H1 (cell line): ENCODE data around the gene TBC1D2B. TPM values are rescaled to one million over a fixed set of nuclear protein-coding genes. Genes with fewer than 3 reads are reported as not detected.

Source experiments
- CTCF ChIA-PET: fragments of 300-600 bp; sonication (Branson Sonifier 250); formaldehyde crosslinking; loops from one replicate; lab custom pipeline; 2021; ENCODE audit not compliant: partially characterized antibody; lab: Charles Lee
- POLR2A ChIA-PET: fragments of 300-600 bp; sonication (Branson Sonifier 250); formaldehyde crosslinking; loops from one replicate; lab custom pipeline; 2021; ENCODE audit warnings: inconsistent platforms; ENCODE audit not compliant: partially characterized antibody; lab: Charles Lee
- DNase-seq, 2 experiments: peaks; one replicate each; pipeline versions ENCODE4 v3.0.0 to v3.0.0-alpha.2; 2010 to 2022; ENCODE audit warnings: low spot score in 2 of 2, low read depth in 1 of 2, mixed read lengths in 1 of 2
- FAIRE-seq: peaks from 2 replicates; lab custom pipeline; 2011; peaks lifted over from hg19 to GRCh38; lab: Jason Lieb, UNC
- H2AFZ ChIP-seq: 2 replicates; pipeline ENCODE4 v1.8.1; 2012; ENCODE audit warnings: low read length, inconsistent platforms
- H2AK5ac ChIP-seq: 2 replicates; pipeline ENCODE4 v1.6.1; 2013; ENCODE audit warnings: low read depth, low read length
- H2BK120ac ChIP-seq: replicated peaks from 2 replicates; pipeline ENCODE3; 2013; ENCODE audit warnings: low read depth, low read length, inconsistent platforms
- H2BK12ac ChIP-seq: 2 replicates; pipeline ENCODE4 v1.6.1; 2013; ENCODE audit warnings: low read depth, low read length
- H2BK15ac ChIP-seq: 2 replicates; pipeline ENCODE4 v1.6.1; 2013; ENCODE audit warnings: low read length
- H2BK20ac ChIP-seq: 2 replicates; pipeline ENCODE4 v1.6.1; 2013; ENCODE audit warnings: low read length
- H2BK5ac ChIP-seq: 2 replicates; pipeline ENCODE4 v1.6.1; 2013; ENCODE audit warnings: low read depth, low read length
- H3K14ac ChIP-seq: 2 replicates; pipeline ENCODE4 v1.6.1; 2013; ENCODE audit warnings: inconsistent platforms; ENCODE audit not compliant: insufficient read length
- H3K18ac ChIP-seq: 2 replicates; pipeline ENCODE4 v1.6.1; 2013; ENCODE audit warnings: low read length; ENCODE audit errors: extremely low read depth
- H3K23ac ChIP-seq: 2 replicates; pipeline ENCODE4 v1.6.1; 2013; ENCODE audit warnings: inconsistent platforms; ENCODE audit not compliant: insufficient read length
- H3K23me2 ChIP-seq: 2 replicates; pipeline ENCODE4 v1.6.1; 2013; ENCODE audit warnings: low read depth, low read length
- H3K27ac ChIP-seq: 2 replicates; pipeline ENCODE4 v1.6.1; 2011; ENCODE audit warnings: low read depth, low read length, inconsistent platforms
- H3K27me3 ChIP-seq, 4 experiments: replicated peaks in 1 of 4; 1 replicate in 1 of 4; 2 replicates in 3 of 4; pipeline versions ENCODE4 v1.6.1 to v1.8.1; 2011 to 2013; ENCODE audit warnings: low read length in 3 of 4, mild to moderate bottlenecking in 3 of 4, inconsistent platforms in 2 of 4, mixed read lengths in 2 of 4, moderate library complexity in 1 of 4; ENCODE audit not compliant: control insufficient read depth in 3 of 4, insufficient read depth in 3 of 4; ENCODE audit errors: extremely low read depth in 1 of 4
- H3K36me3 ChIP-seq, 4 experiments: 2 replicates each; pipeline versions ENCODE4 v1.6.1 to v1.8.1; 2011 to 2013; ENCODE audit warnings: mild to moderate bottlenecking in 4 of 4, low read length in 3 of 4, moderate library complexity in 2 of 4, control low read depth in 1 of 4, inconsistent platforms in 1 of 4; ENCODE audit not compliant: insufficient read depth in 4 of 4, control insufficient read depth in 2 of 4
- H3K4ac ChIP-seq: replicated peaks from 2 replicates; pipeline ENCODE3; 2013; ENCODE audit warnings: low read length, low read depth, mixed read lengths, inconsistent platforms; ENCODE audit not compliant: insufficient read length
- H3K4me1 ChIP-seq, 4 experiments: replicated peaks in 1 of 4; 1 replicate in 1 of 4; 2 replicates in 3 of 4; pipeline versions ENCODE4 v1.6.1 to v1.8.1; 2011 to 2013; ENCODE audit warnings: low read length in 3 of 4, inconsistent platforms in 2 of 4, mixed read lengths in 1 of 4; ENCODE audit not compliant: insufficient read depth in 4 of 4, control insufficient read depth in 3 of 4
- H3K4me2 ChIP-seq, 2 experiments: 2 replicates each; pipeline versions ENCODE4 v1.6.1 to v1.8.1; 2011 to 2013; ENCODE audit warnings: low read depth in 2 of 2, low read length in 2 of 2, control low read depth in 1 of 2, inconsistent platforms in 1 of 2, mild to moderate bottlenecking in 1 of 2; ENCODE audit not compliant: insufficient read depth in 1 of 2
- H3K4me3 ChIP-seq, 4 experiments: fragments of 200-600, 300-600 bp in 1 of 4; sonication (generic), shearing (Covaris generic), sonication (Bioruptor Twin) in 1 of 4; 2 replicates each; pipeline versions ENCODE4 v1.5.1 to v1.8.1; 2011 to 2016; ENCODE audit warnings: low read length in 4 of 4, low read depth in 3 of 4, control low read depth in 2 of 4, inconsistent platforms in 2 of 4, mild to moderate bottlenecking in 2 of 4, mixed read lengths in 1 of 4, moderate library complexity in 1 of 4; ENCODE audit not compliant: insufficient read depth in 2 of 4; ENCODE audit errors: extremely low read depth in 1 of 4
- H3K56ac ChIP-seq: replicated peaks from 2 replicates; pipeline ENCODE3; 2013; ENCODE audit warnings: low read depth, mild to moderate bottlenecking, mixed read lengths, low read length, inconsistent platforms; ENCODE audit not compliant: insufficient read length
- H3K79me1 ChIP-seq: 2 replicates; pipeline ENCODE4 v1.6.1; 2013; ENCODE audit warnings: low read depth, low read length, control low read depth
- H3K79me2 ChIP-seq, 2 experiments: 2 replicates each; pipeline versions ENCODE4 v1.6.1 to v1.8.1; 2012 to 2013; ENCODE audit warnings: low read length in 2 of 2, mild to moderate bottlenecking in 2 of 2, inconsistent platforms in 1 of 2; ENCODE audit not compliant: insufficient read depth in 2 of 2, control insufficient read depth in 1 of 2
- H3K9ac ChIP-seq, 4 experiments: replicated peaks in 1 of 4; 1 replicate in 1 of 4; 2 replicates in 3 of 4; pipeline versions ENCODE4 v1.6.1 to v1.8.1; 2011 to 2013; ENCODE audit warnings: low read depth in 3 of 4, low read length in 3 of 4, control low read depth in 2 of 4, mild to moderate bottlenecking in 2 of 4, moderate library complexity in 2 of 4, inconsistent platforms in 1 of 4; ENCODE audit errors: extremely low read depth in 1 of 4
- H3K9me3 ChIP-seq, 2 experiments: 2 replicates each; pipeline versions ENCODE4 v1.6.1 to v1.8.1; 2012 to 2013; ENCODE audit warnings: mild to moderate bottlenecking in 2 of 2, moderate library complexity in 2 of 2, control low read depth in 1 of 2, inconsistent platforms in 1 of 2, low read depth in 1 of 2, low read length in 1 of 2, mixed read lengths in 1 of 2; ENCODE audit not compliant: insufficient read depth in 2 of 2
- H4K20me1 ChIP-seq, 2 experiments: replicated peaks in 1 of 2; 2 replicates each; pipeline versions ENCODE3 to v1.8.1; 2011 to 2013; ENCODE audit warnings: inconsistent platforms in 2 of 2, low read length in 2 of 2, mild to moderate bottlenecking in 1 of 2; ENCODE audit not compliant: insufficient read depth in 2 of 2, control insufficient read depth in 1 of 2
- H4K5ac ChIP-seq: 2 replicates; pipeline ENCODE4 v1.6.1; 2013; ENCODE audit warnings: low read length, low read depth, mixed read lengths, inconsistent platforms; ENCODE audit not compliant: insufficient read length
- H4K8ac ChIP-seq: 2 replicates; pipeline ENCODE4 v1.8.0; 2013; ENCODE audit warnings: mild to moderate bottlenecking, moderate library complexity, low read length, inconsistent platforms; ENCODE audit not compliant: insufficient read depth; ENCODE audit errors: extremely low read depth
- H4K91ac ChIP-seq: replicated peaks from 2 replicates; pipeline ENCODE3; 2013; ENCODE audit warnings: low read length, mixed read lengths, inconsistent platforms; ENCODE audit not compliant: insufficient read length
- BRCA1 ChIP-seq: IDR thresholded peaks from 2 replicates; pipeline ENCODE4 v1.6.1; 2012; ENCODE audit warnings: low read depth, low read length, improper control_type of control experiment
- EP300 ChIP-seq, 2 experiments: IDR thresholded peaks; 1 replicate in 1 of 2; 2 replicates in 1 of 2; pipeline ENCODE4 v1.6.1; 2011 to 2012; ENCODE audit warnings: low read depth in 2 of 2, low read length in 2 of 2, mild to moderate bottlenecking in 2 of 2, borderline replicate concordance in 1 of 2, inconsistent platforms in 1 of 2, moderate library complexity in 1 of 2
- GTF2F1 ChIP-seq: IDR thresholded peaks from 2 replicates; pipeline ENCODE4 v1.6.1; 2012; ENCODE audit warnings: low read depth, low read length, improper control_type of control experiment, borderline replicate concordance
- MAFK ChIP-seq: IDR thresholded peaks from 2 replicates; pipeline ENCODE4 v1.6.1; 2012; ENCODE audit warnings: low read depth, mild to moderate bottlenecking, improper control_type of control experiment, low read length
- MAX ChIP-seq: IDR thresholded peaks from 2 replicates; pipeline ENCODE4 v1.6.1; 2012; ENCODE audit warnings: inconsistent platforms
- POLR2A ChIP-seq, 2 experiments: IDR thresholded peaks; 1 replicate in 1 of 2; 2 replicates in 1 of 2; pipeline ENCODE4 v1.6.1; 2011; ENCODE audit warnings: low read depth in 2 of 2, low read length in 2 of 2, mild to moderate bottlenecking in 2 of 2; ENCODE audit errors: control extremely low read depth in 1 of 2
- RAD21 ChIP-seq, 2 experiments: IDR thresholded peaks in 1 of 2; conservative IDR thresholded peaks in 1 of 2; 2 replicates each; pipeline ENCODE4 v1.6.1; 2011; ENCODE audit warnings: low read depth in 2 of 2, low read length in 2 of 2, improper control_type of control experiment in 1 of 2, inconsistent platforms in 1 of 2, mild to moderate bottlenecking in 1 of 2, moderate library complexity in 1 of 2
- SIN3A ChIP-seq, 2 experiments: IDR thresholded peaks in 1 of 2; conservative IDR thresholded peaks in 1 of 2; 2 replicates each; pipeline ENCODE4 v1.6.1; 2011 to 2012; ENCODE audit warnings: low read length in 2 of 2, improper control_type of control experiment in 1 of 2, low read depth in 1 of 2, mild to moderate bottlenecking in 1 of 2
- TBP ChIP-seq: IDR thresholded peaks from 2 replicates; pipeline ENCODE4 v1.6.1; 2011; ENCODE audit warnings: low read depth, low read length, improper control_type of control experiment
- TCF12 ChIP-seq: IDR thresholded peaks from 2 replicates; pipeline ENCODE4 v1.6.1; 2011; ENCODE audit warnings: low read depth, mild to moderate bottlenecking, low read length
- YY1 ChIP-seq: IDR thresholded peaks from 2 replicates; pipeline ENCODE4 v1.6.1; 2011; ENCODE audit warnings: low read depth, mild to moderate bottlenecking, low read length
- WGBS, 2 experiments: shearing (Covaris generic) in 1 of 2; methylation state at CpG; one replicate each; pipeline versions ENCODE4 v1.1.6 to v1.1.7; 2013 to 2015; ENCODE audit warnings: low lambda C conversion rate in 2 of 2, mixed read lengths in 2 of 2, inconsistent platforms in 1 of 2, low coverage in 1 of 2, missing lambda C conversion rate in 1 of 2; ENCODE audit not compliant: insufficient replicate concordance in 2 of 2, insufficient coverage in 1 of 2, insufficient read length in 1 of 2; ENCODE audit errors: extremely low coverage in 1 of 2, missing lambda C conversion rate in 1 of 2; 5-methylcytosine and 5-hydroxymethylcytosine counted together
- polyA plus RNA-seq, 7 experiments: library from polyadenylated mRNA; depleted of rRNA in 3 of 7; stranded (reverse) in 5 of 7; unstranded in 2 of 7; fragments of >200 nt in 5 of 7; fragments of 200-250 nt in 2 of 7; gene quantifications; 1 replicate in 5 of 7; 2 replicates in 1 of 7; 4 replicates in 1 of 7; pipeline versions ENCODE4 v1.2.1 to v1.2.3, GENCODE V29; 2011 to 2013; ENCODE audit warnings: missing spikeins in 2 of 7, mixed read lengths in 2 of 7
- total RNA-seq: library from RNA; stranded (reverse); fragmentation: NEBNext Ultra II Directional; extraction: Animal tissue kit (Norgen Biotek cat#: 25700); gene quantifications from 2 replicates; pipeline ENCODE4 v1.2.1, GENCODE V29; 2021

TBC1D2B gene
- total and polyA plus RNA-seq, 2 of the 8 experiments (the other 6 are each of a cell fraction or from before 2014, with no cell fraction given), result 11.9 to 19.5 TPM

GRCh38 chr15:78075490-78076230 lies 1.9 kb downstream of the TBC1D2B start:
- no peak overlapping the region for H3K9ac ChIP-seq
- H3K27me3 ChIP-seq, result no peaks in the 10 kb centered on the region
- DNase-seq (peak in 1 of 2 experiments; percentile 23), FAIRE-seq (no peak)
- no peak overlapping the region for H2BK20ac ChIP-seq
- peak overlapping the region; percentile 83; the same call in 1 of the 2 replicates for H2BK15ac ChIP-seq
- H3K23ac ChIP-seq, result no peak overlapping the region
- H3K4me1 ChIP-seq, result peaks cover 0 to 11% (median 6%) of the 10 kb centered on the region in 4 experiments; a peak in 5 of 7 replicates
- H3K56ac ChIP-seq, result no peak overlapping the region
- H3K18ac ChIP-seq, result no peak overlapping the region
- H3K27ac ChIP-seq, result no peak overlapping the region
- WGBS, 2 experiments, result 69% methylated on average over 7 of the region's 7 CpGs; no CpG with 5 or more reads in 1 of the 2 experiments
- no peak overlapping the region for H2BK5ac ChIP-seq
- ChIA-PET CTCF (interaction anchor here (0.5 to 2.2 kb wide), 12 partner anchors 13 to 229 kb away, joined by 3 to 6 read pairs (median 4); no protein-coding TSS in a partner anchor), POLR2A (no interaction called here)
- no peak overlapping the region for H3K4ac ChIP-seq
- peaks cover 5% of the 10 kb centered on the region for H3K79me1 ChIP-seq
- H4K91ac ChIP-seq, result no peak overlapping the region
- no peak overlapping the region for H4K5ac ChIP-seq
- H3K36me3 ChIP-seq, result no peaks in the 10 kb centered on the region
- H2BK12ac ChIP-seq, result no peak overlapping the region
- peak overlapping the region; percentile 53; the same call in 1 of the 2 replicates for H4K8ac ChIP-seq
- H2BK120ac ChIP-seq, result no peak overlapping the region
- H3K14ac ChIP-seq, result no peak overlapping the region
- no peaks in the 10 kb centered on the region for H3K9me3 ChIP-seq
- H3K23me2 ChIP-seq, result peaks cover 9% of the 10 kb centered on the region
- peak overlapping the region; percentile 57 to 66 for H3K4me2 ChIP-seq
- H3K4me3 ChIP-seq, result peak overlapping the region in 1 of 4 experiments; percentile 22; a peak in 2 of 8 replicates
- no peak overlapping the region for H2AFZ ChIP-seq
- H2AK5ac ChIP-seq, result no peak overlapping the region
- no peaks in the 10 kb centered on the region for H4K20me1 ChIP-seq
- peaks cover 0 to 11% of the 10 kb centered on the region in 2 experiments; a peak in 2 of 4 replicates for H3K79me2 ChIP-seq
- TF ChIP-seq SIN3A (conservative IDR thresholded peaks at IDR 0.05 in 1 of 2, IDR thresholded peaks at IDR 0.05 in 1 of 2; ENCODE audit: low read depth in 1 of 2, low read length in 2 of 2), result peak in 1 of 2 experiments; percentile 57; a peak in 1 of 4 replicates
- TF ChIP-seq YY1, result no peak
- TF ChIP-seq POLR2A (IDR thresholded peaks at IDR 0.05; ENCODE audit: control extremely low read depth in 1 of 2, low read depth in 2 of 2, low read length in 2 of 2), result peak in 1 of 2 experiments; percentile 38; a peak in 2 of 3 replicates
- TF ChIP-seq GTF2F1, result no peak
- peak; percentile 54; the same call in 1 of the 2 replicates for TF ChIP-seq TCF12
- TF ChIP-seq MAFK, result peak; percentile 90
- 0 out of 4 replicates have a peak, but pooled peaks of 1 of the 2 experiments have one; percentile 7 for TF ChIP-seq RAD21 (IDR thresholded peaks at IDR 0.05 in 1 of 2, conservative IDR thresholded peaks at IDR 0.05 in 1 of 2; ENCODE audit: low read depth in 2 of 2, low read length in 2 of 2)
- peak in 1 of 2 experiments; percentile 9; a peak in 1 of 3 replicates for TF ChIP-seq EP300 (IDR thresholded peaks at IDR 0.05; ENCODE audit: borderline replicate concordance in 1 of 2, low read depth in 2 of 2, low read length in 2 of 2)
- 0 out of 2 replicates have a peak, but pooled peaks have one; percentile 26 for TF ChIP-seq MAX
- no peak for TF ChIP-seq BRCA1
- peak; percentile 36; the same call in 1 of the 2 replicates for TF ChIP-seq TBP
